DMS53 treated with DMSO at 0.1 percent for 48 hours (cell line): ENCODE data around the gene DDX41.

Experiments used
- DNase-seq: peaks from one replicate; lab custom pipeline; 2025; ENCODE audit not compliant: unreplicated experiment; lab: John Stamatoyannopoulos, UW

DDX41 gene

DNA sequence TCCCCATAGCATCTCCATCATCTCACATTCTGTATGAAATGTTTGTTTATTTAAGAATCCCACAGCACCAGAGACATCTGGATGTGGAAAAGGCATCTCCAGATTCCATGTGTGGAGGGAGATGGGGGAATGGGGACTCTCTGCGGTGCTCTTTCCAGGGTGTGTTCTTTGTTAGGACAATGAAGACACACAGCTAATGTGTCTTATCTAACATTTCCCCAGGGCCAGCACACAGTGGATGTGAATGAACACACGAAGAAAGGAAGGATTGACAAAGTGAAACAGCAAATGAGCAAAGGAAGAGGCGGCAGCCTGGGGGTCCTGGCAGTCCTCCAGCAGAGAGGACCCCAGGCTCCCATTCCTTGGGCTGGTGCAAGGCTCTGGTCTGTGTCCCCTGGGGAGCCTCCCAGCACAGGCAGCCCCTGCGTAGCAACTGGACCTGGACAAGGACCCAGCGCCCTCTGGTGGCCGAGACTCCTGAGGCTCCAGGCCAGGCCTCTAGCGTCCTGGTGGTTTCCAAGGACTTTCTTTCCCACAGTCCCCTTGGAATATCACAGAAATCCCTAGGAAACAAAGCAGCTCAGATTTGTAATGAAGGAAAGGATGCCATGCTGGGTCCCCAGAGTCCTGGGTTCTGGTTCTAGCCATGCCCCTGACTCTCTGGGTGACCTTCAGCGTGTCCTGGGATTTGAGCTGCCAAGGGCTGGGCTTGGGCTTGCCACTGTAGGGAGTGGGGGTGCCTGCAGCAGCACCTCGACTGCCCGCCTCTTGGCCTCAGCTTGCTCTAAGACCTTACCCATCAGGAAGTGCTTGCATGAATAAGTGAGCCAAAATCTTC lies 15.9 kb downstream of the DDX41 start:
- peak; percentile 80 for DNase-seq

DNA sequence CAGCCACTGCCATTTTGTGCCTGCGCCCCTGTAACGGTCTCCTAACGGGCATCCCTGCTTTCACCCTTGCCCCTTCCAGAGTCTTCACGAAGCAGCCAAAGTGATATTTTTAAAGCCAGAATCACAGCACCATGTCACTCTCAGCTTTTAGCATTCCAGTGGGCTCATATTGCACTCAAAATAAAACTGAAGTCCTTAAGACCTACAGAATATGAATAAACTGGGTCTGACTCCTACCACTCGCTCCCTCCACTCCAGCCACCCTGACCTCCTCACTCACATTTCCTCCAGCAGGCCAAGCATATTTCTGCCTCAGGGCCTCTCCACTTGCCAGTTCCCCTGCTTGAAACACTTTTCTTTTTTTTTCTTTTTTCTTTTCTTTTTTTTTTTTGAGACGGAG lies 16.9 kb downstream of the DDX41 start:
- no peak for DNase-seq

DNA sequence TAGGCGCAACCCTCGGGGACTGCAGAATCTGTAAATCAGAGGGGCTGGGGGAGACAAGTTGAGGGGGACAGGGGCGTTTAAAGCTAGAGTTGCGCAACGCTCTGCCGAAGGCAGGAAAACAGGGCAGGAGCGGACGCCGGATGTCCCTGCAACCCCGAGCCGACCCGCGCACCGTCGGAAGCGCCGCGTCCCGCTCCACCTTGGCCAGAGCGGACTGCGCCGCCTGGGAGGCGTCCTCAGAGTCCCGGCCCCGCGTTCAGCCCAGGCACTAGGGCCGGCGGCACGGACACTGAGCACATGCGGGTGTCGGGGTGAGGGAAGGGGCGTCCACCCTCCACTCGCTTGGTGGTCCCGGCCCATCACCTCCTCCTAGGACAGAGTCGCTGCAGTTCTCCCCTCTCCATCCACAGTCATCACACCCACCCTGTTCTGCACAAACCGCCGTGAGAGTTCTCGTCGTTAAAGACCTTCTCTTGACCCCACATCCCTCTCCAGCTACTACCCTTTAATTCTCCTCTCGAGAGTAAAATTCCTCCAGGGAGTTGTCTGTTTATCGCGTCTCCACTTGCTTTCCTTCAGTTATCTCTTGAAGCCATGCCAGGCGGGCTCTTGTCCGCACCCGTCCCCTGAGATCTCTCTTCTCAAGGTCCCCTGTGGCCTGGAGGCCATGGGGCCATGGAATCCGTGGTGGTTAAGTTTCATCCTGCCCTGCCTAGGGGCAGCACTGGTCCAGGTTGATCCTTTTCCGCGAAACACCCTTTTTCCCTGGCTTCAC lies 18.6 kb downstream of the DDX41 start:
- peak; percentile 54 for DNase-seq

DNA sequence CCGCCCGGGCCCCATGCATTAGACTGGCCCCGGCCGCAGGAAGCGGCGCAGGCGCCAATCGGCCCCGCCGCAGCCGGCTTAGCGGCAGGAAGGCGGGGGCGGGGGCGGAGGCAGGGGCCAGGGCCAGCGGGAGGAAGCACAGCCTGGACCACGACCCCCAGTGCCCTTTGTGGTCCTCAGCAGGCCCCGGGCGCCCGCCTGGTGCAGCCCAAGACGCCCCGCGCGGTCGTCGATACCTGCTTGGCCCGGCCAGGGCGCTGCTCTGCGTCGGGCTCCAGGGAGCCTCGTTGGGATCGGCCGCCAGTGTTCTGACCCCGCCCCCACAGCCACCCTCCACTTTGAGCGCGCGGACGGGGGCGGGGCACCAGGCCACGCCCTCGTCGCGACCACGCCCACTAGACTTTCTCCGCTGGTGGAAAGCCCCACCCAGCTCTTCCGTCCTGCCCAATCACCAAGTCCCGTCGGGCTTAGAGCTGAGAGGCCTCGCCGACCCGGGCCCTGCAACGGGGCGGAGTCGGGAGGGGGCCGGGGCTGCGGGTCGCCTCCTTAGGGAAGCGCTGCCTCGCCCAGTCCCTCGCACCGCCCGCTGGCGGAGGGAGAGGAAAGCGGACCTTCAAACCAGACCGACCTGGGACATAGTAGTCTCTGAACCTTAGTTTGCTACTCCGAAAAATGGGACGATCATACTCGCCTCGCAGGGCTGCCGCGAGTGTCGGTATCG lies 19.3 kb downstream of the DDX41 start, which contains the start of gene PDLIM7:
Gene PDLIM7 (minus strand): TSS at position 313 of the 721 bp plus-strand sequence. CDS start 1,092 bp downstream, outside the sequence.
- peak; percentile 94 for DNase-seq

DNA sequence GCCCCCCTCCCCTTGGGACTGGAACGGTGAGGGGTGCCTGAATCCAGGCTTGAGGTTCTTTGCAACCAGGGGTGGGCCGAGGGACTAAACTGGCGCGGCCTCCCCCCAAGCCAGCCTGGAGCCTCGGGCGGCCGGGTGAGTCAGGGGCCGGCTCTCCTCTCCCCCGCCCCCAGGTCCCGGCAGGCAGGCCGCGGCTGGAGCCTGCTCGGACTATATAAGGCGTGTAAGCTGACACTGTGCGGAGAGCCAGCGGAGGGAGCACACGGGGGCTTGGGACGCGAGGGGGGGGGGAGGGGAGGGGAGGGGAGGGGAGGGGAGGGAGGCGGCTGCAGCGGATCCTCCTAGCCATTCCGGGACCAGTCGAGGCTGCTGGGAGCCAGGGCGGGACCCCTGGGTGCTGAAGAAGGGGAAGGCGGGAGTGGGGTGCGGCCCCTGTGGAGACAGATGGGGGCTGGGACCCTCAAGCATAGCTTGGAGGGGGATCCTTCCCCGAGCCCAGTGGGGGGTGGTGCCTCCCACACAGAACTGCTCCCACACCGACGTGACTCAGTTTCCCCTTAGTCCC lies 20.0 kb downstream of the DDX41 start:
- peak; percentile 39 for DNase-seq

DNA sequence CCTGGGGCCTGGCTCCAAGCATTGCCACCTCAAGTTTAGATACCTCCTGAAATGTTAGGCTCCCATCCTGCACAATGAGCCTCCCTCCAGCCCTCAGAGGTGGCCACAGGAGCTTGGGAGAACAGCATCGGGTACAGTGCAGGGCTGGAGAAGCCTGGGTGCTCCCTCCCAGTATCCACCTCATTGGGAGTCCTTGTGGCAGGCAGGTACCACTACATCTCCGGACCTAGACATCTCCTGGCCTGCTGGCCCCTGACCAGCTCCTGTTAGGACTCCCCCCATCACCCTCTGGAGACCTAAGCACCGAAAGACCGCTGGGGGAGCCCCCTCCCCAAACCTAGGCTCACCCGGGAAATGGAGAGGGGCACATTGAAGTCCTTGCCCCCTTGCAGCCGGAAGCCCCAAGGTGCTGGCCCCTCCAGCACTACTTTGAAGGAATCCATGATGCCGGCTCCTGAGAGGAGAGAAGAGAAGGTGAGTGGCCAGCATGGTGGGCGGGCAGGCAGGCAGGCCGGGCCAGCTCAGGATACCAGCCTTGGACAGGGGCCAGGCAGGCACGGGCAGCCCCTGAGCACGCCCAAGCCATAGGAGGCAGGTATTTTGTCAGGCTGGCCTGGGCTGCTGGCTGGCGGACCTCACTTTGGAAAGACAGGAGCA lies 20.6 kb downstream of the DDX41 start:
- no peak for DNase-seq

DNA sequence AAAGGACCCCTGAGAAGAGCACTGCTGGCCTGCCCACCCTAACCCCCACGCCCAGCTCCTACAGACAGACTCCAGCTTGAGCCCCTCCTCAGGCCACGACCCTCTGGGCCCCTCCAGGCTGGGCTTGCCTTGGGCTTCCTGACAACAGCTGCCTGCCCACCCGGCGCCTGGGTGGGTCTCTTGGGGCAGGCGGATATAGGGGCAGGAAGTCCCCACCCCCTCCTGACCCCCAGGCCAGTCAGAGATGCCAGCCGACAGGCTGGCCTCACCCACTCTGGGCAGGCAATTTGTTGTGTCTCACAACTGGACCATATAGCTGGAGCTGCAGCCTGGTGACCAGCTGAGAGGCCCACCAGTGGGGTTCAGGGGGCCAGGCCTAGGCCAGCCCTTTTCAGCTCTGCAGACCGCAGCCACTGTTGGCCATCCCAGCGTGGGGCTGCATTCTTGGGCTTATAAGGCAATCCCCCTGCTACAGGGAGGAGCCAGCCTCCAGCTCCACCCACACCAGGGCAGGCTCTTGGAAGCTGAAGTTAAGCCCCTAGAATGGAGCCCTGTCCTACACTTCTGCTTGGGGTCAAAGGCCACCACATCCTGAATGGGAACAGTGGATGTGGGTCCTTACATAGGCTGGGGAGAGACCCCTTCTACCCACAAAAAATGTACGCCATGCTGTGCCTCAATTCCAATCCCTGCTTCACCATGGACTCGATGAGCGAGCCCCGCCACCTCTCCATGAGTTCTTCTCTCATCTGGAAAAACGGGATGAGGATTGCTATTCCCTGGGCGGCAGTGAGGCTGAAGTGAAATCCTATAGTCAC lies 21.3 kb downstream of the DDX41 start:
- DNase-seq: no peak

DNA sequence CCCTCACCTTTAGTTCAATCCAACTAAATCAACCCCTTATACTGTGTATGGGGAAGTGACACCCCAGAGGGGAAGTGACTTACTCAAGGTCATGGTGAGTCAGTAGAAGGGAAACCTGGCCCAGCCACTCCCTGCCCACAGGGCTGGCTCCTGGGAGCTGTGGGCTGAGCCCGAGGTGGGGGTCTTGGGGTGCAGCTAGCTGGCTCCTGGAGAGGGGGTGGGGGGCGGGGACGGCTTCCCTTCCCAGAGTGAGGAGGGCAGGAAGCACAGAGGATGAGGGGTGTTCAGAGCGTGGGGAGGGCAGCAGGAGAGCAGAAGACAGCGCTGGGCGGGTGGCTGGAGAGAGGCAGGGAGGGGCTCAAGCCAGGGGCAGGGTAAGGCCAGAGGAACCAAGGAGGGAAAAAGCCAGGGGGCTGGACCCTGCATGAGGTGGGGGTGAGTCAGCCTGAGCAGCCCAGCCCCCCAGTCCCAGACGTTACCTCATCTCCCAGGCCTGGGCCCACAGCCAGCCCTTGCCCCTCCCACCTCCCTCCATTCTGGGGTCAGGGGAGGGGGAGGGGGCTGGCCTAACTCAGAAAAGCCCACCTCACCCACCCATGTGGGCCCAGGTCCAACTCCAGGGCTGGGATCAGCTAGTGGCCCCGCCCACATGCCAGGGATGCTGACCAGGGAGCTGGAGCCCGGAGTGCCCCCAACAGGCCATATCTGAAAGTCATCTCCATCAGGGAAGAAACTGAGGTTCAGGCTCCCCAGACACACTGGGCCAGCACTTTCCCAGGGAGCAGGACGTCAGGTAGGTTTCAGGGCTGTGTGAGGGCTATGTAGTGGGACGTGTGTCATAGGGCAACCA lies 22.2 kb downstream of the DDX41 start:
- DNase-seq: no peak

DNA sequence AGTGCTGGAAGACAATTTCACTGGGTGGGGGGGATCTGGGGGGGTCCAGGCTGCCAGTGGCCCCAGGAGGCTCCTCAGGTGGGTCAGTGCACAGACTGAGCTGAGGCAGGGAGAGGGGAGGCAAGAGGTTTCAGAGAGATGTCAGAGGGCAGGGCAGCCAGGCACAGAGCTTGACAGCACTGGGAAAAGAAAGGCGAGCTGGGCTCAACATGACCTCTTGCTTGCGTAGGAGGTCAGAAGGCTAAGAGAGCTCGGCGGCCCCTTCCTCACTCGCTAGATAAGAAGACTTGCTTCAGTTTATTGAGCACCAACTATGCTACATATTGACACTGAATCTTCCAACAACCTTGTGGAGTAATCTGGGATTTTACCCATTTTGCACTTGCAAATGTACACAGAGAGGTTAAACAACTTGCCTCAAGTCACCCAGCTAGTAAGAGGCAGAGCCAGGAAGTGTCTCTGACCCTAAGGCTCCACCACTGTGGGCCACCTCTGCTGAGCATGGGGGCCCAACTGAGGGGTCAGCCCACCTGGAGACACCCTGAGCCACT lies 22.9 kb downstream of the DDX41 start:
- DNase-seq: no peak

DNA sequence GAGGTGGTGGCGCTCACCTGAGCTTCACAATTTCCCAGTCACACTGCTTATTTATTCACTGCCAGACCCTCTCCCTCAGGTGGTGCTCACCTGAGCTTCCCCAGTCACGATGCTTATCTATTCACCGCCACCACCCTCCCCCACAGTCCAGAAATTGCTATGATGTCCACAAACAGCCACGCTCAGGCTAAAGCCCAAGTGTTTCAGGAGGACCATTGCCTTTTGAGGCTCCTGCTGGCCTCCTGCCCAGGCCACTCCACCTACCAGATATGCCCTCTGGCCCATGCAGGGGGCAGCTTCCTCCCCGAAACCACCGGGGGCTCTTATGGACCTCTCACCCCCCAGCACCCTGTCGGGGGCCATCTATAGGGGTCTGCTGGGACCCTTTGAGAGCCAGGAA lies 23.9 kb downstream of the DDX41 start:
- no peak for DNase-seq

DNA sequence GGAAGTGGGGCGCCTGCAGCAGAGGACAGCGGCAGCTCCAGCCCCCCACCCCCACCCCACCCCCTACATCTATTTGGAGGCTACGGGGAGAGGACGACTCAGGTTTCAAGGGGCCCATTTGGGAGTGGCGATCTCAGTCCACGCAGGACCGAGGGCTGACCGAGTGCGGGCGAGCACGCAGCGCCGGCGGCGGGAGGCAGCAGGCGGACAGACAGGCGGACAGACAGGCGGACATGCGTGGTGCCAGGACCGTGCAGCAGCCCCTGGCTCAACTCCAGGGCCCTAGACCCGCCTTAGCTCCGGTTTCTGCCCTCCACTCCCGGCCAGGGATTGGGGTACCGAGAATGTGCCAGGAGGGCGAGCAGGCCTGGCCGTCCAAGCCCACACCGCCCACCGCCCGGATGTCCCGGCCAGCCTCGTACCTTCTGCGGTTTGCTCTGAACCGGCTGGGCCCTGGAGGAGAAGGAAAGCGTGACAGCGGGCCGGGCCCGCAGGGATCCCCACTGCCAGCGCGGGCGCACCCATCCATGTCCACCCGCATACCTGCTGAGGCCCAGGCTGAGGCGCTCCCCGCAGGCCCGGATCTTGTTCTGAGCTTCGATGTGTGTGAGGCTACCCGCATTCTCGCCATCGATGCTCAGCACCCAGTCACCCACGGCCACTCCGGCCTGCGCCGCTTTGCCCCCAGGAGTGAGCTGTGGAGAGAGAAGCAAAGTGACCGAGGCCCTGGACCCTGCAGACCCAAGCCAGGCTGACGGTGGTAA lies 24.6 kb downstream of the DDX41 start:
- DNase-seq: no peak

DNA sequence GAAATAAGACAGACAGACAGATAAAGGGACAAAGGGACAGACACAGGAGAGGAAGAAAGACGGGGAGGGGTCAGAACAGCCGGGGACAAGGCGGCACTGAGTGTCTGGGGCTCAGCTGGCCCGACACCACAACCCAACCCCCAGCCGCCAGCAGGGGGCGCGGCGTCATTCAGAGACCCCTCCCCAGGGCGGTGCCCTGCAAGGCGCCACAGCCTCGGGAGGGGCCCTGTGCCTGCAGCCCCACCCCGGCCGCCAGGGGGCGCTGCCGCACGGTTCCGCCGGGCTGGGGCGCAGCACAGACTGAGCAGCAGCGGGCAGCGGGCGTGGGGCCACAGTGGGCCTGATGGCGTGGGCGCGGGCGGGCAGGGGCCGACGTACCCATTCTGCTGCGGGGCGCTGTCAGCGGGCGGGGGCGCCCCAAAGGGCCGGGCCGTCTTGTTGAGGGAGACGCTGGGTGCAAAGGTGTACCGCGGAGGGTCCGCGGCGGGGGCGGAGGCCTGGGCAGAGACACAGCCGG lies 25.3 kb downstream of the DDX41 start:
- no peak for DNase-seq

DNA sequence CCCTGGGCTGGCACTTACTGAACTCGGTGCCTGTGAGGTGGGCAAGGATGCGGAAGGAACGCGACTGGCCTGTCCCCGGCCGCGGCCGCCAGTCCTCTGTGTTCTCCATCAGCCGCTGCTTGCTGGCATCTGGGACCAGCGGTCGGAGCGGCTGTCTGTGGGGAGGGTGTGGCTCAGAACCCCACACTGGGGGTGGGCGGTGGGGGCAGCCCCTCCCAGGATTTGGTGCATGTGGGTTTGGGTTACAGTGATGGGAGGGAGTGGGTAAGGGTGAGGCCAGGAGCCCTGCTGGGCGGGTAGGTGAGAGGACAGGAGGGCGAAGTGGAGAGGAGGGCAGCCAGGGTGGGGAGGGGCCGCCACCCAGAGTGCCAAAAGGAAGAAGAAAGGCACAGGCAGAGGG lies 25.8 kb downstream of the DDX41 start:
- DNase-seq: no peak

DNA sequence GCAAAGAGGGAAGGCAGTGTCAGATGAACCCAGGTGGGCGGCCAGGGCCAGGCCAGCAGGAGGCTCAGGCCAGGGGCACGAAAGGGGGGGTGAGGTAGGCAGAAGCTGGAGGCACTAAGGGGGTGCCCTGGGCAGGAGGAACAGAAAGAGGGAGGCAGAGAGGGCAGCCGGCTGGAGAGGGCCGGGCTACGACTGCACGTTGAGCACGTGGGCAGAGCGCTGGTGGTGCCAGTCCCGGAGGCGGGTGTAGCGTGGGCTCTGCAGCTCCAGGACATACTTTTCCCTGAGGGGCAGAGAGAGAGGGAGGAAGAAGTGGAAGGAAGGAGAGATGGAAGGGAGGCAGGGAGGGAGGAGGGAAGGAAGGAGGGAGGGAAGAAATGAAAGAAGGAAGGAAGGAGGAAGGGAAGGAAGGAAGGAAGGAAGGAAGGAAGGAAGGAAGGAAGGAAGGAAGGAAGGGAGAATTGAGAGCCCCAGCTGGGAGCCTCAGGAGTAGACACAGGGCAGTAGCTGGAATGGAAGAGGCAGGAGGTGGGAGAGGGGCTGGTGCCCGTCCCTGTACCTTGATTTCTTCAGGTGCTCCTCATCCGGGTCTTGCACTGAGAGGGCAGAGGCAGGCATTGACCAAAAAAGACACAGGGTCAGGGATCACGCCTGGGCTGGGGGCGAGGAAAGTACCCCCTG lies 26.3 kb downstream of the DDX41 start:
- no peak for DNase-seq

DNA sequence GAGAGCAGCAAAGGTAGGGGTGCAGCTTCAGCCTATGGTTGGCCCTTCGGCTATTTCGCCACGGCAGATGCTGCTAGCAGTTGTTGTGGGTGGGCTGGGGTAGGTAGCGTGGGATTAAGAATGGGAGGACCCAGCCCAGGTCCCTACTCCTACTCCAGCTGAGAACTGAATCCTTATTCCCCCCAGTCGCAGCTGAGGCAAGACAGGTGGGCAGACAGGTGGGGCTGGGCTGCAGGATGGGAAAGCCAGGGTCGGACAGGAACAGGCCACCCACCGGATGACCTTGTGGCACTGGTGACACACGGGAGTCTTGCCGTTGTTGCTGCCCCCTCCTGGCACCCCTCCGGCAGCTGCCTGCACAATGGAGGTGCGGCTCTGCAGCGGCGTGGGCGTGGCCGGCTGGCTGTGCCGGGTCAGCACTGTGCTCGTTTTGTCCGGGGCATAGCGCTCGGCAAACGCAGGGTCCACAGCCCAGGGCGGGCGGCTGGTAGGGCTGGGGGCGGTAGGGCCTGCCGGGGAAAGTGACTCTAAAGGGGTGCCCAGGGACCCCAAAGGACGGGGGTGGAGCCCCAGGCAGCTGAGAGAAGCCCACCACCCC lies 27.5 kb downstream of the DDX41 start:
- DNase-seq: no peak

DNA sequence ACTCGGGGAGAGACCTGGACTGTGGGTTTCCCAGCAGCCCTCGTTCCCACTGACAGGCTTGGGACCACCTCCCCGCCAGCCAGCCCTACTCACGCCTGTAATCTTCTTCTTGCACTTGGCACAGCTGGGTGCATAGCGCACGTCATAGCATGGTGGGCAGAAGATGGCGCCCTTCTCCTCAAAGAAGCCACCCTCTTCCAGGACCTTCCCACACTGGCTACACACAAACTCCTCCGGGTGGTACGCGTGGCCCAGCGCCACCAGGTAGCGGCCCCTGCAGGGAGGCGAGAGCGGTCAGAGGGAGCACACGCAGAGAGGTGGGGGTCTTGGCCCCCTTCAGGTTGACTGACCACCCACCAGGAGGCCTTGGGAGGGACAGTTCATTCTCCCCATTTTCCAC lies 28.8 kb downstream of the DDX41 start:
- DNase-seq: no peak

DNA sequence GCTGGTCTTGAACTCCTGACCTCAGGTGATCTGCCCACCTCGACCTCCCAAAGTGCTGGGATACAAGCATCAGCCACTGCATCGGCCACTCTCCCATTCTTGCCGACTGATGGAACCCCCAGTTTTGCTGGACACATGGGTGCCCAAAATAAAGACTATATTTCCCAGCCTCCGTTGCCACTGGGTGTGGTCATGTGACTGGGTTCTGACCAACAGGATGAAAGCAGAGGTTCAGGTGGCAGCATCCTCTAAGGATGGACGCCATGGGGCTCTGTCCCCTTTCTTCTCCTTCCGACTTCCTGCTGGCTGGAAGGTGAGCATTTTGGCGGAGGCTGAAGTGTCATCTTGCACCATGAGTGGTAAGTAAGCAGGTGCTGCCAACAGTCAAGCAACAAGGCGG lies 29.6 kb downstream of the DDX41 start:
- DNase-seq: no peak
